Esophagus mucosa (tissue), 1 donor: ENCODE measurements around the gene NEDD4. TPM values are rescaled to one million over a fixed set of nuclear protein-coding genes. Genes with fewer than 3 reads are reported as not detected.
A peak's percentile ranks its signal among the peaks of the same experiment; 100 is the strongest.
"Not testable (repeated sequence)": the region's sequence is repeated elsewhere in the genome, so short reads cannot be mapped to it uniquely, and the experiment has no call there.

Experiments
- ATAC-seq: fragments of 200-7000 bp; cut with Tn5 transposase; one replicate; pipeline ENCODE4 v1.9.1; 2020
- total RNA-seq: library from RNA; stranded (reverse); gene quantifications from one replicate; pipeline ENCODE4 v1.2.4, GENCODE V29; 2023
- donor health status: DM: yes; HTN: yes; CAD: no.

The NEDD4 gene
- total RNA-seq, 1 donor from 2014 or later, result 9.3 TPM

GRCh38 chr15:56004281-56004680 is 10.9 kb upstream of the NEDD4 start:
- not testable (repeated sequence) for ATAC-seq

GRCh38 chr15:56003777-56004176 is 10.4 kb upstream of the NEDD4 start:
- ATAC-seq, result not testable (repeated sequence)

- not testable (repeated sequence) for ATAC-seq
Measured at GRCh38 chr15:56003277-56003676, 9.9 kb upstream of the NEDD4 start.

GRCh38 chr15:56001471-56002078 is 8.2 kb upstream of the NEDD4 start:
- ATAC-seq, result peak; percentile 27

GRCh38 chr15:55999658-56000057 is 6.2 kb upstream of the NEDD4 start:
- peak; percentile 84 for ATAC-seq

GRCh38 chr15:55998478-55998877 is 5.1 kb upstream of the NEDD4 start:
- peak; percentile 3 for ATAC-seq

GRCh38 chr15:55993804-55994560 is 570 bp upstream of the NEDD4 start:
- ATAC-seq, result no peak

GRCh38 chr15:55992769-55993110 is 672 bp downstream of the NEDD4 start:
- ATAC-seq, result no peak

- no peak for ATAC-seq
Measured at GRCh38 chr15:55991802-55992768, 1.3 kb downstream of the NEDD4 start.

GRCh38 chr15:55990998-55991397 is 2.4 kb downstream of the NEDD4 start:
- ATAC-seq, result no peak

GRCh38 chr15:55990516-55990915 is 2.9 kb downstream of the NEDD4 start:
- ATAC-seq, result no peak

GRCh38 chr15:55989383-55989782 is 4.0 kb downstream of the NEDD4 start:
- no peak for ATAC-seq

- no peak for ATAC-seq
Measured at GRCh38 chr15:55981582-55982249, 11.7 kb downstream of the NEDD4 start.

- ATAC-seq, result no peak
Measured at GRCh38 chr15:55980511-55980910, 12.9 kb downstream of the NEDD4 start.

- peak; percentile 47 for ATAC-seq
Measured at GRCh38 chr15:55977231-55977630, 16.2 kb downstream of the NEDD4 start.

- peak; percentile 57 for ATAC-seq
Measured at GRCh38 chr15:55970286-55970685, 23.1 kb downstream of the NEDD4 start.

- peak; percentile 82 for ATAC-seq
Measured at GRCh38 chr15:55969582-55969981, 23.8 kb downstream of the NEDD4 start.

- ATAC-seq, result no peak
Measured at GRCh38 chr15:55968923-55969322, 24.5 kb downstream of the NEDD4 start.

GRCh38 chr15:55965091-55965490 is 28.3 kb downstream of the NEDD4 start:
- ATAC-seq, result peak; percentile 50

GRCh38 chr15:55960946-55961345 is 32.5 kb downstream of the NEDD4 start:
- no peak for ATAC-seq

- peak; percentile 35 for ATAC-seq
Measured at GRCh38 chr15:55959744-55960447, 33.5 kb downstream of the NEDD4 start.

GRCh38 chr15:55958349-55958748 is 35.1 kb downstream of the NEDD4 start:
- no peak for ATAC-seq
